Ammon's horn (tissue), 1 donor: ENCODE data around the gene PI4KA.

ENCODE experiments used
- DNase-seq: peaks from one replicate; pipeline ENCODE4 v3.0.0-alpha.2; 2016; ENCODE audit warnings: low spot score

PI4KA gene

DNA sequence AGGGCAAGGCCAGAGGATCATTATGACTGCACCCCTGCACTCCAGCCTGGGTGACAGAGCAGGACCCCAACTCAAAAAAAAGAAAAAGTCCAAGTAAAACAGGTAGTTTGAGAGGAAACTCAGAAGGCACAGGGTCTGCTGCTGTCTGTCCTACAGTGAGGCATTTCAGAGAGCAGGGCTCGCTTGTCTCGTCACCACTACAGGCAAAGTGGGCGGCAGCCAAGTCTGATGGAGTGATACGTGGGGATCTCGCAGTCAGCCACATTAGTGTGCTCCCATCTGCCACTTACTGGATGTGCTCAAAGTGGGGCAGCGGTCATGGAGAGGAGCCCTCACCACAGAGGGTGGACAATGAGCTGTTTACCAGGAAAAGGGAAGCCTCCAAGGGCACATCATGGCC is 42.1 kb downstream of the PI4KA start:
- DNase-seq = peak; percentile 55

DNA sequence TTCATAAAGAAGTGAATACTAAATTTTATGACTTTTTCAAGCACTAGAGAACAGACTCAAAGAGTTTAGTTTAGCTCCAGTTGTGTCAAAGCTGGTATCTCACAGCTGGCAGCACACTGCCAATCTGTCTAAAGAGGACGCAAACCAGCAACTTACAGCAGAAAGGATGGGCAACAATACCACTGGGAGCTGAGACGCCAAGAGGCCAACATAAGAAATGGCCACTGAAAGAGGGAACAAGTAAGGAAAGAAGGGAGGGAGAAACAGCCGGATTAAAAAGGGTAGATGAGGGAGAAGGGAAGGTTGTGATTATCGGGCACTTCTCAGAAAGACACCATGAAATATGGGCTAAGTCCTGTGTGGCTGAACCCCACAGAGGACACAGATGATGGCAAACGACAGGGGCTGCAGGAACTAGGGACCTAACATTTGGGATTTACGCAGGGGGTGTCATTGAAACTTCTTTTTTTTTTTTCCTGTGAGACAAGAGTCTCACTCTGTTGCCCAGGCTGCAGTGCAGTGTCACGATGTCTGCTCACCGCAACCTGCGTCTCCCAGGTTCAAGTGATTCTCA is 43.0 kb downstream of the PI4KA start:
- DNase-seq = no peak

DNA sequence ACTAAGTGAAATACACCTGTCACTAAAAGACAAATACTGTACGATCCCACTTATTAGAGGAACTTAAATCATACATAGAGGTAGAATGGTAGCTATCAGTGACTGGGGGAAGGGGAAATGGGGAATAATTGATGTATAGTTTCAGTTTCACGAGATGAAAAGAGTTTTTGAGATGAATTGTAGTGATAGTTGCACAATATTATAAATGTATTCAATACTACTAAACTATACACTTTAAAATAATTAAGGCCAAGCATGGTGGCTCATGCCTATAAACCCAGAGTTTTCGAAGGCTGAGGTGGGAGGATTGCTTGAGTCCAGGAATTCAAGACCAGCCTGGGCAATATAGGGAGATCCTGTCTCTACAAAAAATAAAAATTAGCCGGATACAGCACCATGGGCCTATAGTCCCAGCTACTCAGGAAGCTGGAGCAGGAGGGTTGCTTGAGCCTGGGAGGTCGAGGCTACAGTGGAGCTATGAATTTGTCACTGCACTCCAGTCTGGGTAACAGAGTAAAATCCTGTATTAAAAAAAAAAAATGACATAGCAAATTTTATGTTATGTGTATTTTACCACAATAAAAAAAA is 44.3 kb downstream of the PI4KA start:
- no peak for DNase-seq

GRCh38 chr22:20813056-20813455 is 45.6 kb downstream of the PI4KA start:
- DNase-seq = no peak

DNA sequence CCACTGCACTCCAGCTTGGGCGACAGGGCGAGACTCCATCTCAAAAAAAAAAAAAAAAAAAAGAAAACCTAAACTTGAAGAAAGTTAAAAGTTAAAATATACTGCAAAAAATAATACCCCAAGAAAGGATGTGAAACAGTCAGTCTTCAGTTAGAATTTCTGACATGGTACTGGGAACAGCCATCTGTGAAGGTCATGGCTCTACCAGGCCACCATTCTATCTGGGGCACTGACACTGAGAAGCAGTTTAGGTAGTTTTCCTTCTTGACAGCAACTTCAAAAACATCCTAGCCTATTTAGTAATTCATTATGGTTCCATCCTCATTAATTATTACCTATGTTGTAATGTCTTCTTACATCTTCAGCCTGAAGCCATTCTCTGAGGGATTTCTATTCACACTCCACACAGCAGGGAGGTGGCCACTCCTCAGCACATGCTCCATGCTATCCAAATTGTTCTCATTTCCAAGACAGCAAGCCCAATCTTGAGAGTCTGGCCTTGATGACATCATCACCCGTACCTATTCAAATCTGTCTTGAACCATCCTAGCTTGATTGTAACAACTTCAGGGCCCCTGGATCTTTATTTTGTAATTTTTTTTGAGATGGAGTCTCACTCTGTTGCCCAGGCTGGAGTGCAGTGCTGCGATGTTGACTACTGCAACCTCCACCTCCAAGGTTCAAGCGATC is 46.5 kb downstream of the PI4KA start:
- no peak for DNase-seq

DNA sequence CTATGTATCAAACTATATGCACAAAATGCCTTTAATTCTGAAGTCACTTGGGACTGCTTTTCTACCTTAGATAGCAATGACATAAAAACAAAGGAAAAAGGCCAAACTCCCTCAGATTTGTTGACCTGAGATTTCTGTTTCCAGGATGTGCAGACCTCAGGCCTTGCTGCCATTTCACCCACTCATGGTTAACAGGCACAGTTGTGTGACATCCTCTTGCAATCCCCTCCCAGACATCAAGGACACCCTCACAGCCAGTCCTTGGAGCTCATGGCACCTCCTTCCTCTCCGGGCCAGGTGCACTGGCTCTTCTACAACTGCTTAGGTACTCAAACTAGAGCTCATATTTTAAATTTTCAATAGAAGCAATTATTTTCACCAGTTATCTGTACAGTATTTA is 47.4 kb downstream of the PI4KA start:
- no peak for DNase-seq

DNA sequence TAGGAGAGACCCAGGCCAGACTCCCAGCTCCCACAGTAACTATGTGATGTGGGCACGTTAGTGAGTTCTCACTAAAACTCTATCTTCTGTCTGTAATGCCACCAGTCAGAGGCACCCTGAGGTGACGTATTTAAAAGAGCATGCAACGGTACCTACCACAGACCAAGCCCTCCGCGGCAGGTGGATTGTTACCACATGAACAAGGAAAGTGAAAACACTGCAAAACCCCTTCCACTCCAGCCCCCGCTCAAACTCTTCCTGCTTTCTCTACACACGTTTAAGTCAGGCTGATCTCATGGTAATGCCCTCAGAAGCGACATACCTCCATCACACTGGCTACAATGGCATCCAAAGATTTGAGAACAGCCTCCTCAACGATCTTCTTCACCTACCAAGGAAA is 48.0 kb downstream of the PI4KA start:
- no peak for DNase-seq

GRCh38 chr22:20809538-20810185 is 48.9 kb downstream of the PI4KA start:
- no peak for DNase-seq

GRCh38 chr22:20808844-20809243 is 49.8 kb downstream of the PI4KA start:
- no peak for DNase-seq

- DNase-seq = peak; percentile 40
These were observed 51.3 kb downstream of the PI4KA start for GRCh38 chr22:20807315-20807752.

DNA sequence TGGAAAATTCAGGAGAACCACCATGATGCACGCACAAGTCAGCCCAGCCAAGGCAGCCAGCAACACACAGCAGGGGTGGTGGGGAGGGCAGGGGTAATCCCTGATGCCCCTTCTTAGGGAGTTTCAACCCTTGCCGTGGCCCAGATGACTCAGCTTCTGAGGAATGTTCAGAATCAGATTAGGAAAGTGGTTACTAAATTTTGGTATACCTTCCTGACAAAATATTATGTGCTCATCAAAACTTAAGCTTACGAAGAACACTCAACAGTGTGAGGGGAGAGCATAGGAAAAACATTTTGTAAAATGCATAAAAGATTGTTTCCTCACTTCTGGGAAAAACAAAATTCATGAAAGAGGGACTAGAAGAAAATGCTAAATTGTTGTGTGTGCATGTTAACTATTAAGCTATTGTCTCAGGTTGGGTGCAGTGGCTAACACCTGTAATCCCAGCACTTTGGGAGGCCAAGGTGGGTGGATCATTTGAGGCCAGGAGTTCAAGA is 52.6 kb downstream of the PI4KA start:
- no peak for DNase-seq

DNA sequence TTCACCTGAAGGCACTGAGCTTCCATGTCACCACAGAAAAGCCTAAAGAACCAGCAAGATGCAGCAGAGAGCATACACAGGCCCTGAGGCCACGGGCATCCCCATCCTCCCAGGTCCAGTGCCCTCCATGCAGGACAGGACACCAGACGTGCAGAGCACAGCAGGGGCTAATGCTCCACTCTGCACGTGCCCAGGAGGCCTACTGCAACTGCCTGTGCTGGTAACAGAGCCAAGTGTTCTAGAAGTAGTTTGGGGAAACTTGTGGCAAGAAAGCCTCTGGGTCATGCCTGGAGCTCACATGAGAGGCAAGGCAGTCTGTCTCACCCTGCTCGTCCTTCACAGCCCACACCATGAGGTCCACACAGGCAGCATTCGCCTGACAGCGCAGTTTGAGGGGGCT is 54.0 kb downstream of the PI4KA start:
- DNase-seq = no peak

DNA sequence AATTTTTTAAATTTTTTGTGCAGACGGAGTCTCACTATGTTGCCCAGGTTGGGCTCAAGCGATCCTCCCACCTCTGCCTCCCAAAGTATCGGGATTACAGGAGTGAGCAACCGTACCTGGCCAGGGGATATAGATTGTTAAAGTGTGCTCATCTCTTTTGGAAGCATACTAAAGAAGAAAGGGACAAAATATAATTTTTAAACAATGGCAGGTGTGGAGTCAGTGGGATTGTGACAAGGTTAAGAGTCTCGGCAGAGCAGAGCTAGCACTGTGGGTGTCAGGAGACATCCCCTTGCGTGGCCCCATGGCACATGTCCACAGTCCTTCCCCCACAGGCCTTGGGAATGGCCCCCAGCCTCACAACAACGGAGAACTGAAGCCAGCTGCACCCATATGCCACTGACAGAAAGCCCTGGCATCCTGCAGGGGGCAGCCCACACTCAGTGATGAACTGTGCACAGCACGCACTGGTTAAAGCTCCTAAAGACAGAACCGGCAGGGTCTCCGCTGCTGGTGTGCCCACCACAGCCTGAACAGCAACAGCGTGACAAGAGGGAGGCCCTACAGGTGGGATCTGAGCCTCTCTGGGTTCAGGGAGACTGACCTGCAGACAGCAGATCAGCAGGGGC is 54.8 kb downstream of the PI4KA start:
- DNase-seq = peak; percentile 53

DNA sequence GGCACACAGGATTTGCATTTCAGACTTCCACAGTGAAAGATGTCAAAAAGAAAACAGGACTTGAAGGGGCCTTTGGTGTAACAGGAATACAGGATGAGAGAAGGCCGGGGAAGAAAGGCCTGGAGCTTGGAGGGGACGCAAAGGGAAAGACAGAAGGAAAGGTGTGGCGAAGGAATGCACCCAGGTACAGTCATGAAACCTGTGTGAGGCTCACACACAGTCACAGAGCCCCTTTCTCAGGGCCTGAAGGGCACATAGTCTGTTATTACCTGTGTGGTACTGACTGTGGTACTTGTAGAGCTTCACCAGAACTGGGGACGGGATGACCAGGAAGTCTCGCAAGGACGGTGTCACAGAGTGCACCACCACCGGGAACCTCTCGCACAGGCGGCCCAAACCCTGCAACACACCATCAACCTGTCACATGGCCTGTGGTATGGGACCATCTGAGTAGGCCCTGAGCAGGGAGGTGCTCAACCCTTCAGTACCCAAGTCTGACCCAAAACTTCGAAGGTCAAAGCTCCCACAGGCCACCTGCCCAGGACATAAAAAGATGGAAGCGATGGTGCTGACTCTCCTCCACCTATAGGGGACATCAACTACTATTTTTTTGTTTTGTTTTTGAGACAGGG is 55.6 kb downstream of the PI4KA start:
- no peak for DNase-seq

DNA sequence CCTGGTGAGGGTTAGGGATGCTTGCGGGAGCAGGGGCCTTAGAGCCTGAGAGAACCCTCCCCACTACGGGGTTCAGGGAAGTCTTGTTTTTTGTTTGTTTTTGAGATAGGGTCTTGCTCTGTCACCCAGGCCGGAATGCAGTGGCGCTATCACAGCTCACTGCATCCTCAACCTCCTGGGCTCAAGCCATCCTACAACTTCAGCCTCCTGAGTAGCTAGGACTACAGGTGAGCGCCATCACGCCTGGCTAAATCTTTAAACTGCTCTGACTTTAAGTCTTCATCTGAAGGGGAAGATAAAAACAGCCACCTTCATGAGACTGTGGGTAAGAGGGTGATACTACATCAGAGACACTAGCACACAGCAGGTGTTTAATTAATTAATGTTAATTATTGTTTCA is 56.2 kb downstream of the PI4KA start:
- no peak for DNase-seq

DNA sequence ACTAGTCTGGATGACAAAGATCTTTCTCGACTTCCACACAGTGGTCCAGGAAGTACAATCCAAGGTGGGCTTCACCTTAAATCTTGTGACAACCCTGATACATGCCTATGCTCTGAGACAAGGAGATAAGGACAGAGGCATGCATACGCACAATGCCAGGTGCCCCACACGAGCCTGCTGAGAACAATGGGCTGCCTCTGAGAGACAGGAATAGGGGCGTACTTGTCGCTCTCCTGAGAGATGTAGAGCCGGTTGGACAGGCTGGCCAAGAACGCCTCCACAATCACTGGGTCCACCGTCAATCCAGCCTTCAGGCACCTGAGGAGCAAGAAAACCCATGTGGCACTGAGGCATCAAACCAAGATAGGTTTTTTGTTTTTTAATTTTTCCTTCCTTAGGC is 59.2 kb downstream of the PI4KA start:
- DNase-seq = no peak

- DNase-seq = no peak
These were observed 59.6 kb downstream of the PI4KA start for GRCh38 chr22:20798974-20799373.

DNA sequence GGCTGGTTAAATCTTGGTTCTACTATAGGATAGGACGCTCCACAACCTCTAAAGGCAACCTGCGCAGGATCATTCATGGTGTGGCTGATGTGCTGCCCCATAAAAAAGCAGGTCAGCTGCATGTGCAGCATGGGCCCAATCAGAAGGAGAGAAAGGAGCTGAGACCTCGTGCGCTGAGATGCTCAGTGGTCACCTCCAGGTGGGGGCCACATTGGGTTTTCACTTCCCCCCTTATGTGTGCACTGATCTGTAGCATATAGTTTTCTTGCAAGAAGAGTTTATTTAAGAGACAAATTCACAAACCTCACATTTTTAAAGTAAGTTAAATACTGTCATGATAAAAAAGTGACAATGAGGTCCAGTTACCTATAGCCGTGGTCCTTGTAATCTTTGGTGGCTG is 60.4 kb downstream of the PI4KA start:
- DNase-seq = no peak

- DNase-seq = no peak
These were observed 61.9 kb downstream of the PI4KA start for GRCh38 chr22:20796731-20797130.

DNA sequence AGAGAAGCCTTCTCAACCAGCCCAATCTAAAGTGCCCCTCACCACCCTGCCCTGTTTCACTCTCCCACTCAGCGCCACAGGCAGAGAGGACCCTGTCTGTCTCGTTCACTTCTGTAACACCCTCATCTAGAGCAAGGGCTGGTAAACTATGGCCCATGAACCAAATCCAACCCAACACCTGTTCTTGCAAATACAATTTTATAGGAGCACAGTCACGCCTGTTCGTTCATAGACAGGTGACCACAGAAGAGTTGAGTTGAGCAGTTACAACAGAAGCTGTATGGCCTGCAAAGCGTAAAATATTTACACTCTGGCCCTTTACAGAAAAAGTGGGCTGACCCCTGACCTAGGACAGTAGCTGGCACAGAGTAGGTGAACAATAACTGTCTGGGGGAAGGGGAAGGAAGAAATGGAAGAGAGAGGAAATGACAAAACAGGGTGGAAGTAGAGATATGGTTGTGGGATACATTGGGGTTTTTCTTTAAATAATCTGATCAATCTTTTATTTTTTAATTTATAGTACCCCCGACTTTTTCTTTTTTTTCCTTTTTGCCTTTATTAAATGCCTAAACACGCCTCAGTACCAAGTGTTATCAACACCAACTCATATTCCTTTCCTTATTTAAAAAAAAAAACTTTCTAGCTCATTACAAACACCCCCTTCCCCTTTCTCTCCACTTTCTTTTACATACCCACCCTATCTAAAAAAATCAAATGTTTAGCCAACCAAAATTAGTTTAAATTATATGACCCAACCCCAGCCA is 63.8 kb downstream of the PI4KA start:
- no peak for DNase-seq
